GM19043 (cell line): ENCODE data around the gene BRI3.
"Not testable (repeated sequence)": the region's sequence is repeated elsewhere in the genome, so short reads cannot be mapped to it uniquely, and the experiment has no call there.

ENCODE experiments used
- ATAC-seq: cut with Tn5 transposase; IDR thresholded peaks from one replicate; pipeline ENCODE4 v1.9.1; 2021; ENCODE audit warnings: low read depth; ENCODE audit not compliant: unreplicated experiment

Gene BRI3

GRCh38 chr7:98303906-98304305 lies 22.4 kb downstream of the BRI3 start:
- ATAC-seq, result no peak

GRCh38 chr7:98305951-98306535 lies 24.6 kb downstream of the BRI3 start:
- ATAC-seq, result no peak

- ATAC-seq, result no peak
These were observed 26.5 kb downstream of the BRI3 start for GRCh38 chr7:98307971-98308466.

DNA sequence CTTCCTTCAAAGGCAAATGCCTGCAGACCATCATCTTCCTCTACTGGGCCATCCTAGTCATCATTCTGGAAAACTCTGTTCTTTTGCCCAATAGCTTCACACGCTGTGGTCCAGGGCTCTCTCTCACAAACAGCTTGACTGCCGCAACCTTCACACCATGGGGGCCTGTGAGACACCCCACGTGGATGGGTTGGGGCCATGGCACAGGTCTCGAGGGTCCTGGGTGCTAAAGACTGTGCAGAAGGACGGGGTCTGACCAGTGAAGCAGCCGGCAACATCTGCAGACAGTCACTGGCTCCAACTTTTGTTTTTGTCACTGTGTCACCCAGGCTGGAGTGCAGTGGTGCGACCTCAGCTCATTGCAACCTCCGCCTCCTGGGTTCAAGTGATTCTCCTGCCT lies 28.1 kb downstream of the BRI3 start:
- ATAC-seq, result no peak

DNA sequence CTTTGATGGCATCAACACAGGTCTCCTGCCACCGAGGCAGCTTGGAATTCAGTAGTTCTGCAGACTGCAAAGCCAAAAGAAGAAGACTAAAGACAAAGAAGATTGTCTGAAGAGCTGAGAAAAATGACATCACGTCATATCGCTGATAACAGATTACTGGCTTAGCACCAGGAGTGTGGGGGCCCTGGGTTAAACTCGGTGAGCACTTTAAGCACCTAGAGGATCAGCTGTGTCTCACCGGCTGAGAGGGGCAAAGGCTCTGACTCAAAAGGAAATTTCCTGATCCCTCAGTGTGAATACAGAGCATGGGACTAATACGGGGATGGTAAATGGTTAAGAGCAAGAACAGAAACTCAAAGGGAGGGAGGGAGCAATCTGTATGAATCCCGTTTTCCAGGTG lies 30.7 kb downstream of the BRI3 start:
- ATAC-seq, result no peak

- ATAC-seq, result no peak
These were observed 33.0 kb downstream of the BRI3 start for GRCh38 chr7:98314469-98314868.

- ATAC-seq, result peak; percentile 68
These were observed 34.0 kb downstream of the BRI3 start for GRCh38 chr7:98315318-98315993.

DNA sequence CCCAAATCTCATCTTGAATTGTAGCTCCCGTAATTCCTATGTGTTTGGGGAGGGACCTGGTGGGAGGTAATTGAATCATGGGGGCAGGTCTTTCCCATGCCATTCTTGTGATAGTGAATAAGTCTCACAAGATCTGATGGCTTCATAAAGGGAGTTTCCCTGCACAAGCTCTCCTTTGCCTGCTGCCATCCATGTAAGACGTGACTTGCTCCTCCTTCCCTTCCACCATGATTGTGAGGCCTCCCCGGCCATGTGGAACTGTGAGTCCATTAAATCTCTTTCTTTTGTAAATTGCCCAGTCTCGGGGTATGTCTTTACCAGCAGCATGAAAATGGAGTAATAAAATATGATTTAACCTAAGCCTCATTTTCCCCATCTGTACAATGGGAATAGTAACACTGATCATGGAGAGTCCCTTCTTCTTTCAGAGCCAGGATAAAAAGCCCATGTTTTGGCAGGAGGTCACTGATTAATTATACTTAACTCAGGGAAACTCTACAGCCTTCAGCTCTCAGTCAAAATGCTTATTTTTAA lies 34.6 kb downstream of the BRI3 start:
- not testable (repeated sequence) for ATAC-seq

GRCh38 chr7:98317366-98318040 lies 36.0 kb downstream of the BRI3 start:
- ATAC-seq, result no peak

- ATAC-seq, result no peak
These were observed 37.7 kb downstream of the BRI3 start for GRCh38 chr7:98319176-98319575.

DNA sequence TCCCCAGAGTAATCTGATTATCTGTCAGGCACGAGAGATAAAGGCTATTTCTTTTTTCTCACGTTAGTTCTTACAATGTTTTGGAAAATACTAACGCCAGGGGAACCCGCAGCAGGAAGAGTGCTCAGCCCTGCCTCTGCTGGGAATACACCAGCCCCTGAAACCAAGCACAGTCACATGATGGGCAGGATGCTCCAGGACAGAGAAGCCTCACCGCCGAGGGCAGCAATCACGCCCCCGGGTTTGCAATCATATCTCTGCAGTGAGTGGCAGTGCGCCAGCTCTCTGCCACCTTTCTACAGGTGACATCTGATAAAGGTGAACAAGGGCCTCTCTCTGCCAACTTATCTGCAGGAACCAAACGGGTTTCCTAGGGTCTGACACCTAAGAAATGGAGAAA lies 39.8 kb downstream of the BRI3 start:
- no peak for ATAC-seq

- ATAC-seq, result no peak
These were observed 41.1 kb downstream of the BRI3 start for GRCh38 chr7:98322331-98323270.

GRCh38 chr7:98323597-98324322 lies 42.3 kb downstream of the BRI3 start:
- ATAC-seq, result no peak

- no peak for ATAC-seq
These were observed 43.3 kb downstream of the BRI3 start for GRCh38 chr7:98324782-98325181.

- no peak for ATAC-seq
These were observed 47.8 kb downstream of the BRI3 start for GRCh38 chr7:98329100-98329790.

DNA sequence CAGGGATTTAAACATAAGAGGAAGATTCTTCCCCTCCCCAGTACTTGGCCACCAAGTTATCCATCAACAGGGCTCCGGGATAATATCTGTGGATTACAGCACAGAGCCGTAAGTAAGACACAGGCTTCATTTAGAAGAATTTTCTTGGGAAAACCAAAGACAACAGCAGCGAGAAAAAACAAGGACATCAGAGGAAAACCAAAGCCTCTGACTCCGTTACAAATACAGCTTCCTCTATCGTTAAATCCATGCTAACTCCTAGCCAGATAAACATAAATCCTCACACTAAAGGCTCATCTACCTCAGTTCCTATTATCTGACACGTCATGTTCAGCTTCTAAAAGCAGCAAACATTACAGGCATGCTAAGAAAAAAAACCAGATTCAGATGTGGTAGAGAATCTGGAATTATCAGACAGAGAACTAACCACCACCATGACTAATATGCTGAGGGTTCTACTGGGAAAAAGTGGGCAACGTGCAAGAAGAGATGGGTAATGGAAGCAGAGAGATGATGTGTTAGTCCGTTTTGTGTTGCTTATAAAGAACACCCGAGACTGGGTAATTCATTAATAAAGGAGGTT lies 48.4 kb downstream of the BRI3 start:
- ATAC-seq, result no peak

DNA sequence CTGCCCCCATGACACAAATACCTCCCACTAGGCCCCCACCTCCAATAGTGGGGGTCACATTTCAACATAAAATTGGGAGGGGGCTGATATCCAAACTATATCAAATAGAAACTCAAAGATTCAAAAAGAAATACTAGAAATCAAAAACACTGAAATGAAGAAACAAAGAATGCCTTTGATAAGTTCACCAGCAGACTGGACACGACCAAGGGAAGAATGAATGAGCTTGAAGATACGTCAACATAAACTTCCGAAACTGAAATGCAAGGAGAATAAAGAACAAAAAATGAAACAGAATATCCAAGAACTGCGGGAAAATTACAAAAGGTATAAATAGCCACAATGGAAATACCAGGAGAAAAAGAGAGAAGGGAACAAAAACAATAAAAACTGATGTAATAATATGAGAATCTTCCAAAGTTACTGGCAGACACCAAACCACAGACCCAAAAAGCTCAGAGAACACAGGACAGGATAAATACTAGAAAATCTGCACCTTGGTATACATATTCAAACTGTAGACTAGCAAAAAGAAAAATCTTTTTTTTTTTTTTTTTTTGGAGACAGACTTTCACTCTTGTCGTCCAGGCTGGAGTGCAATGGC lies 49.5 kb downstream of the BRI3 start:
- no peak for ATAC-seq

DNA sequence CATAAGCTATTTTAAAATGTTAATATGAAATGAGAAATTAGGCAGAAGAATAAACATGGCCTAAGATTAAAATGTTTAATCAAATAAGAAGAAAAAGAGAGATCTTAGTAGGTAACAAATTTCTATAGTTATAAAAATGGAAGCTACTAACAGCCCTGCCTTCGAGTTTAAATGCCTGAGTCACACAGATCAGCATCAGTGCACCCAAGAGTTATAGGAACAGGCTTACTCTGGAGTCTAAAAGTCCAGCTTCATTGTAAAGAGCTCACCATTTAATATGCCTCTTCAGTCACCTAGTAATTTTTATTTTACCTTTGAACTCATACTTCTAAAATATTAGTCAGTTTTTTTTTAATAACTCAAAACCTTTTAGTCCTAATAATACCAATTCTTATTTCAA lies 52.6 kb downstream of the BRI3 start:
- no peak for ATAC-seq
